Amniotic epithelial cell (primary cell): ENCODE data around the gene KLHDC8B.
"Not testable (repeated sequence)": the region's sequence is repeated elsewhere in the genome, so short reads cannot be mapped to it uniquely, and the experiment has no call there.

Source experiments
- DNase-seq: peaks from one replicate; pipeline ENCODE4 v3.0.0-alpha.2; 2010; ENCODE audit warnings: low read depth

The KLHDC8B gene

GRCh38 chr3:49183873-49184272 lies 12.5 kb downstream of the KLHDC8B start:
- no peak for DNase-seq

GRCh38 chr3:49191741-49192140 lies 20.3 kb downstream of the KLHDC8B start:
- no peak for DNase-seq

GRCh38 chr3:49198161-49198560 lies 26.8 kb downstream of the KLHDC8B start:
- no peak for DNase-seq

- no peak for DNase-seq
These were observed 27.3 kb downstream of the KLHDC8B start for GRCh38 chr3:49198611-49199230.

- peak; percentile 36 for DNase-seq
These were observed 28.0 kb downstream of the KLHDC8B start for GRCh38 chr3:49199239-49199899.

- no peak for DNase-seq
These were observed 28.5 kb downstream of the KLHDC8B start for GRCh38 chr3:49199900-49200281.

DNA sequence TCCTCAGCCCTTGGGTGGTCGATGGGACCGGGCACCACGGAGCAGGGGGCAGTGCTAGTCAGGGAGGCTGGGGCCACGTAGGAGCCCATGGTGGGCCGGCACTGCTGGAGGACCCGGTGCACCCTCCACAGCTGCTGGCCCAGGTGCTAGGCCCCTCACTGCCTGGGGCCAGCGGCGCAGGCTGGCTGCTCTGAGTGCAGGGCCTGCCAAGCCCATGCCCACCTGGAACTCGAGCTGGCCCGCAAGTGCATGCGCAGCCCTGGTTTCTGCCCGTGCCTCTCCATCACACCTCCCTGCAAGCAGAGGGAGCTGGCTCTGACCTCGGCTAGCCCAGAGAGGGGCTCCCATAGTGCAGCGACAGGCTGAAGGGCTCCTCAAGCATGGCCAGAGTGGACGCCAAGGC lies 42.1 kb downstream of the KLHDC8B start:
- DNase-seq = no peak

GRCh38 chr3:49213998-49214397 lies 42.6 kb downstream of the KLHDC8B start:
- DNase-seq = no peak

- peak; percentile 50 for DNase-seq
These were observed 45.3 kb downstream of the KLHDC8B start for GRCh38 chr3:49216687-49217086.

GRCh38 chr3:49217108-49217507 lies 45.7 kb downstream of the KLHDC8B start:
- not testable (repeated sequence) for DNase-seq

GRCh38 chr3:49217688-49218470 lies 46.5 kb downstream of the KLHDC8B start:
- DNase-seq = no peak

DNA sequence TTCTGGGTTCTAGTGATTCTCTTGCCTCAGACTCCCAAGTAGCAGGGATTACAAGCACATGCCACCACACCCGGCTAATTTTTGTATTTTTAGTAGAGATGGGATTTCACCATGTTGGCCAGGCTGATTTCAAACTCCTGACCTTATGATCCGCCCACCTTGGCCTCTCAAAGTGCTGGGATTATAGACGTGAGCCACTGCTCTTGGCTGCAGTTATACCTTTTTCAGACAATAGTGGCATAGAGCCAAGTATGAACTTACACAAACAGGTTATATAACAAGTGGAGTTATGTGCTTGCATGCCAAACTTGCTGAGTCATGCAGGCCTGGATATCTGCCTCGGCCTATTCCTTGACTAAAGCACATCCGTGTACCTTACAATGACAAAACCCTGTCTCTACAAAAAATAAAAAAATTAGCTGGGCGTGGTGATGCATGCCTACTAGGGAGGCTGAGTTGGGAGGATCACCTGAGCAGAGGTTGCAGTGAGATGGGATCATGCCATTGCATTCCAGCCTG lies 47.1 kb downstream of the KLHDC8B start:
- DNase-seq = peak; percentile 94

- DNase-seq = no peak
These were observed 47.7 kb downstream of the KLHDC8B start for GRCh38 chr3:49219132-49219531.

DNA sequence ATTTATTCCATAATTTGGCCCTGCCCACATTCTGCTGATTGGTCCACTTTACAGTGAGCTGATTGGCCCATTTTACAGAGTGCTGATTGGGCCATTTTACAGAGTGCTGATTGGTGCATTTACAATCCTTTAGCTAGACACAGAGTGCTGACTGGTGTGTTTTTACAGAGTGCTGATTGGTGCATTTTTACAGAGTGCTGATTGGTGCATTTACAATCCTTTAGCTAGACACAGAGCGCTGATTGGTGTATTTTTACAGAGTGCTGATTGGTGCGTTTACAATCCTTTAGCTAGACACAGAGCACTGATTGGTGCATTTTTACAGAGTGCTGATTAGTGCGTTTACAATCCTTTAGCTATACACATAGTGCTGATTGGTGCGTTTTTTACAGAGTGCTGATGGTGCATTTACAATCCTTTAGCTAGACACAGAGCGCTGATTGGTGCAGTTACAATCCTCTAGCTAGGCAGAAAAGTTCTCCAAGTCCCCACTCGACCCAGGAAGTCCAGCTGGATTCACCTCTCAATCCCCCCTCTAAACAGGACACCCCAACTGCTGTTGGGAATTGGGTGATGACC lies 49.7 kb downstream of the KLHDC8B start:
- DNase-seq = not testable (repeated sequence)

DNA sequence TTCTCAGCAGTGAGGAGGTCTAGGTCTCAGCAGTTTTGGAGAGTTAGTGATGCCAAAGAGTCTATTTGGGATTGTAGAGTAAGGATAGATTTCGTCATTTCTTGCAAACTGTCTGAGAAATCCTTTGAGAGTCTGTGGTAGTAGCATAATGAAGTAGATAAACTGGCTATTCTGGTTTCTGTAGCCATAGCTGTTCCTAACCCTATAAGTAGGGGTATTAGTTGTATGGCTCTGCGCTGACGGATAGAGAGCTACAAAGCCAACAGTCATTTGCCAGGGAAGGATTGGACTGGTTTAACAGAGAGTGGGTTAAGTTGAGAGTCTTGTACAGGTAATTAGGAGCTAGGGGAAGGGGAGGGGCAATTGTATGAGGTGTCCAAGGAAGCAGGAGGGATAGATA lies 50.6 kb downstream of the KLHDC8B start:
- no peak for DNase-seq
